SK-N-SH (cell line): Measurements from ENCODE around the gene GANC.

Experiments
- CTCF ChIP-seq: fragments of 200-600 bp; sonication (generic); IDR thresholded peaks from 2 replicates; pipeline ENCODE4 v1.6.1; 2017; ENCODE audit warnings: antibody characterized with exemption, mild to moderate bottlenecking, moderate library complexity
- EP300 ChIP-seq, 2 experiments: IDR thresholded peaks; 2 replicates each; pipeline versions ENCODE4 v1.4.0 to v1.6.1; 2012; ENCODE audit warnings: borderline replicate concordance in 1 of 2, low read depth in 1 of 2, low read length in 1 of 2
- FOSL2 ChIP-seq: IDR thresholded peaks from 2 replicates; pipeline ENCODE4 v1.4.0; 2012; ENCODE audit warnings: low read depth, mild to moderate bottlenecking, moderate library complexity, borderline replicate concordance
- JUND ChIP-seq: IDR thresholded peaks from 2 replicates; pipeline ENCODE4 v1.4.0; 2012
- MXI1 ChIP-seq: IDR thresholded peaks from 2 replicates; pipeline ENCODE4 v1.6.1; 2012; ENCODE audit warnings: mild to moderate bottlenecking, low read depth, low read length, improper control_type of control experiment
- NRF1 ChIP-seq: IDR thresholded peaks from 2 replicates; pipeline ENCODE4 v1.6.1; 2012; ENCODE audit warnings: low read depth, mild to moderate bottlenecking, low read length
- RAD21 ChIP-seq: IDR thresholded peaks from 2 replicates; pipeline ENCODE4 v1.6.1; 2012; ENCODE audit warnings: mild to moderate bottlenecking, low read length
- RCOR1 ChIP-seq: fragments of 150-350 bp; IDR thresholded peaks from 2 replicates; pipeline ENCODE4 v1.6.1; 2017; ENCODE audit warnings: antibody characterized with exemption, low read length
- REST ChIP-seq: IDR thresholded peaks from 2 replicates; pipeline ENCODE4 v1.6.1; 2012; ENCODE audit warnings: mild to moderate bottlenecking, low read depth, low read length, moderate library complexity
- SMC3 ChIP-seq: IDR thresholded peaks from 2 replicates; pipeline ENCODE4 v1.6.1; 2012; ENCODE audit warnings: low read depth, low read length, improper control_type of control experiment

- TF ChIP-seq RCOR1: no peak
- TF ChIP-seq RAD21: no peak
- no peak for TF ChIP-seq CTCF
- no peak for TF ChIP-seq EP300 (IDR thresholded peaks at IDR 0.05; ENCODE audit: borderline replicate concordance in 1 of 2, low read depth in 1 of 2, low read length in 1 of 2)
- no peak for TF ChIP-seq MXI1
- TF ChIP-seq REST: no peak
- no peak for TF ChIP-seq NRF1
- TF ChIP-seq FOSL2: no peak
- TF ChIP-seq SMC3: no peak
- no peak for TF ChIP-seq JUND
Observed at GRCh38 chr15:42315521-42315920, 42.5 kb downstream of the GANC start.
